ENCODE data around the gene INSYN2B.

Gene INSYN2B

GRCh38 chr5:169980418-169981053, at the start of gene INSYN2B:
Gene INSYN2B, minus strand, starts transcription at chr5:169980495. Its CDS starts 96,597 bp downstream, at chr5:169883898.
- peak; percentile 18 to 26 for DNase-seq

- no peak for DNase-seq
Measured at GRCh38 chr5:170028124-170028523, 47.8 kb upstream of the INSYN2B start.

- no peak for DNase-seq
Measured at GRCh38 chr5:170025853-170026252, 45.6 kb upstream of the INSYN2B start.

DNA sequence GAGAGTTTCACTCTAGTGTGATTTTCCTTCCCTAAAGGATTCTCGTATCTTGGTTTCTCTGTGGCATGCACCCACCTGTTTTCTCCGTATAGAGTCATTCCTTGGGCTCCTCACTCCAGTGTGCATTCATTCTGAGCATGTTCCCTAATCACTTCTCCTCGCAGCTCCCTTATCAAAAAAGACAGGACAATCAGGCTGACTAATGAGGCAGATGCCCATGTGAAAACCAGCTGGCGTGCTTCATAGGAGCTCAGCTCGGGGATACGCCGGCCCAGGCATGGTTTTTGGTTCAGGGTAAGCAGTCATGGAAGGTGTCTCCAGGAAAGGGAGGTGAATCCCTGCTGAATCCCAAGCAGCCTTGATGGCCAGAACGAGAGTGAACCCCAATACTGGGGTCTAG, 41.2 kb upstream of the INSYN2B start:
- no peak for DNase-seq

- DNase-seq, result no peak
Measured at GRCh38 chr5:170020423-170020822, 40.1 kb upstream of the INSYN2B start.

DNA sequence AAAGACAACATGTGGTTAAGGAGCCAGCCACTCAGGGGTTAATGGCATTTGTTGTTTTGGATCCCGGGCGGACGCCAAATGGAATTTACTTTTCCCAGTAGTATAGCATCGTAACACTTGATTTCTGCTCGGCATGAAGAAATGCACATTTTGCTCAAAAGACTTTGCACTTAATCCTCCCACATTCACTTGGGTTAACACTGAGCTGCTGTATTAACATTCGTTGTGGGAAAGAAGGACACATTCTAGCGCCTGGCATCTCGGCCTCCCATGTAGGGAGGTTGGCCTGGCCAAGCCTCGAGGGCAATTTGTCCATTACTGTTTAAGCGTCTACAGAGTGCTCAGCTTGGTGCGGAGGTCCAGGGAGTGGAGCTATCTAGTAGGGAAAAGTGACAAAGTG, 32.3 kb upstream of the INSYN2B start:
- DNase-seq, result no peak

GRCh38 chr5:170011751-170012150, 31.5 kb upstream of the INSYN2B start:
- DNase-seq, result no peak

- DNase-seq, result no peak
Measured at GRCh38 chr5:170010595-170010994, 30.3 kb upstream of the INSYN2B start.

- no peak for DNase-seq
Measured at GRCh38 chr5:170008376-170008775, 28.1 kb upstream of the INSYN2B start.

GRCh38 chr5:170006021-170006420, 25.7 kb upstream of the INSYN2B start:
- no peak for DNase-seq

- no peak for DNase-seq
Measured at GRCh38 chr5:170000155-170000554, 19.9 kb upstream of the INSYN2B start.

- no peak for DNase-seq
Measured at GRCh38 chr5:169999621-170000020, 19.3 kb upstream of the INSYN2B start.

GRCh38 chr5:169997798-169998197, 17.5 kb upstream of the INSYN2B start:
- DNase-seq, result no peak

DNA sequence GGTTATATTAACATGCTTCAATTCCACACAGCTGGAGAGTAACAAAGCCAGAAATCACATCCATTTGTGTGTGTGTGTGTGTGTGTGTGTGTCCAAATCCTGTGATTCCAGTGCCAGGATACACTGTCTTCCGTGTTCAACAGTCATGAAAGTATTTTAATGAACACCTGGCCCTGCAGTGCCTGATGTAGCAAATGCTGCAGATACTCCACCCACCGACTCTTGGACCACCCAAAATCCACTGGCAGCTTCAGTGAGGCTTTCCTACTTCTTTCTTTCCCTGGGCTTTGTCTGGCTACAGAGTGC, 13.1 kb upstream of the INSYN2B start:
- no peak for DNase-seq

- DNase-seq, result no peak
Measured at GRCh38 chr5:169992789-169993484, 12.6 kb upstream of the INSYN2B start.

GRCh38 chr5:169991115-169991869, 11.0 kb upstream of the INSYN2B start:
- DNase-seq, result no peak

- DNase-seq, result no peak
Measured at GRCh38 chr5:169989365-169989764, 9.1 kb upstream of the INSYN2B start.

DNA sequence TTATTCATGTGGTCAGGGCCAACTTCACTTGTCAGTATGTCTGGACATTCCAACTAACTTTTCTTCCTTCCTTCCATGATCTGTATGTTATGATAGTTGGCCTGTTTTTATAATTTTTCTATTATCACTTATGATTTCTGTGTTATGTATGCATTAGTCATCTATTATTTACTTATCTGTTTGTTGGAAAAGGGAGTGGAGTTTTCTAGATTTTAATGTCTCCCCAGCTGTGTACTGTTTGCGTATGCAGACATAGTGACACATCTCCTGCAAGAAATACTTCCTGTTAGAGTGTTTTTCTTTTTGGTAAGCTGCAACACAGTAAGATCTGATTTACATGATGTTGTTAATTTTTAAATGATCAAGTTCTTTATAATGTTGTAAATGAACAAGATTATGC, 8.7 kb upstream of the INSYN2B start:
- no peak for DNase-seq

DNA sequence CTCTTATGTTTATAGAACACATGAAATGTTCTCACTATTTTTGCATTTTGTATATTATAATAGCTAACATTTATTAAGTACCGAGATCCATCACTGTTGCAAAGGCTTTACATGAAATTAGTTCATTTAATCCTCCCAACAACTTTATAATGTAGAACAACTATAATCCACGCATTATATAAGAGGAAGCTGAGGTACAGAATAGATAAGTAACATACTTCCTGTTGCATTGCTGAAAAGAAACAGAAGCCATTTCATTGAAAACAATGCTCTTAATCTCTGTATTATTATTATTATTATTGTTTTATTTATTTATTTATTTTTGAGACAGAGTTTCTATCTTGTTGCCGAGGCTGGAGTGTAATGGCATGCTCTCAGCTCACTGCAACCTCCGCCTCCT, 7.9 kb upstream of the INSYN2B start:
- no peak for DNase-seq

GRCh38 chr5:169979871-169980270, 424 bp downstream of the INSYN2B start:
- no peak for DNase-seq

DNA sequence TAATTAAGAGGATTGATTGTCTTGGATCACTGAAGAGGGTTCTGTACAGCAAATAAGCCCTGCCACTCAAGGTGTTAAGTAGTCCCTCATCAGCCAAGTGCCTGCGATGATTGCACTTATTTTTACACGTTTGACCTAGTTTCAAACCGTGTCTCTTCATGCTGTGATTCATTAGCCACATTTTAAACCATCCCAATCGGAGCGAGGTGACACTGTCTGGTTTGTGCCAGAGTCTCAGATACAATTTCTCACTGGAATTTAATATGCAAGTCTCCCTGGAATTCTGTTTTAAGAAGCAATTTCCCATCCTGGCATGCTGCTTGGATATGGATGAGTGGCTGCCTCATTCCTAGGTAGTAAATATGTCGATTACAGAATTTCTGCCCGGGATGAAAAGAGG, 1.6 kb downstream of the INSYN2B start:
- no peak for DNase-seq

DNA sequence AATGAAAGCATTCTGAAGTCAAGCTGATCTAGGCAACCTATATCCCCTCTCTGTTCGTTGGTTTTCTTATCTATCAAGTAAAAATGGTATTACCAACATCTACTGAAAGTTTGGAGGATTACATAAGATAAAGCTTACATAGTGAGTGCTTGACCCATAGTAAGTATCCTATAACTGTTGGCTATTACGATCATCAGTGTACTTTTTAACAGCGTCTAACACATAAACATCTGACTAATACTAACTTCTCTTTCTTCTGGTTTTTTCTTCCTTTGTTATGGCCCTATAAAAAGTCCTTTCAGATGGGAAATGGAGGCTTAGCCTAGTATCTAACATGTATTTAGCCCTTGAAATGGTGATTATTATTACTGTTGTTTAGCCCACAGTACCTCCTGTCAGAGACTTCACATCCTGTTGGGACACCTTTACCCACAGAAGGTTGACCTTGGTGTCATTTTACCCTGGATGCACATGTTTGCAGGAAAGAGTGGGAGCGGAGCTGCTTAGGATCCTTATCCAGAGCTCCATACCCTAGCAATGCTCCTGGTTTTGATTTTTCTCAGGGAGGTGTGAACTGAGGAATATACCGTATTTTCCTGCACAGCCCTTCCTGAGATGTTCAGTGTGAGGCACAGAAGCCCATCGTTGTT, 6.0 kb downstream of the INSYN2B start:
- DNase-seq, result no peak

DNA sequence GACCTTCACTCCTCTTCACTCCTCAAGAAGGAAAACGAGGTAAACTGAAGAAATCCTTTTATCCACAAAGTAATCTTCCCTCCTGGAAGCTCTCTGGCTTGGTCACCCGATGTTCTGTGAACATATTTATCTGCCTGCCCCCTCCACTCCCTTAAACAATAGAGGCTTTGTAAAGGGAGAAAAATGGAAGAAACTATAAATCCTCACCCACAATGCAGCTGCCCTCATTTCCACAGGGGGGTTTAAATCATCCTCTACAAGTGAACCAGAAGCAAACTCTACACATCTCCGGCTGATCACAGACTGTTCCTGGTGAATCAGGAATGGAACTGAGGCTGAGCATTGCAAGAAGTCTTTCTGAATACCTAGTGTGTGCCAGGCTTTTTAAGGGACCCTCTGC, 7.2 kb downstream of the INSYN2B start:
- DNase-seq, result no peak

DNA sequence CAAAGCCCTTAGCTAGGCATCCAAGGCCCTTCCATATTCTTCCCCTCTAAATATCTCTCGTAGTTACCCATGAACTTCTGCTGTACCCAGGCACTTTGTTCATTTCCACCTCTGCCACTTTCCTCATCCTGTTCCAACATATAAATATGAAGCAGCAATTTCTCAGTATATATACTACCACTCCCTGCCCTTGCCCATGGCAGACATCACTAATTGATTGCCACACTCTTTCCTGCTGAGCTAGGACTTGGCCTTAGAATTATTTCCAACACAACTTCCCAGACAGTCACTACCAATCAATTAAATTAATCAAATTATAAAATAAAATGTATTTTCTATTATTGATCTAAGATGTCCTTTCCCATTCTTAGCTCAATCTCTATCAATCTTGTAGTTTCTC, 8.5 kb downstream of the INSYN2B start:
- DNase-seq, result no peak

All from NCI-H446 (cell line).